22Rv1 (cell line): ENCODE results near the gene DOCK8.

Source experiments
- H3K27ac ChIP-seq: fragments of 450-650 bp; 2 replicates; pipeline ENCODE4 v1.5.1; 2017
- CTCF ChIP-seq: fragments of 450-650 bp; IDR thresholded peaks from 2 replicates; pipeline ENCODE4 v1.5.1; 2017; ENCODE audit warnings: mild to moderate bottlenecking
- ZFX ChIP-seq: fragments of 450-650 bp; IDR thresholded peaks from 2 replicates; pipeline ENCODE4 v1.6.1; 2017; ENCODE audit warnings: antibody characterized with exemption, borderline replicate concordance

DOCK8 gene

GRCh38 chr9:357560-357959 lies 142.9 kb downstream of the DOCK8 start:
- TF ChIP-seq ZFX (no peak), CTCF (no peak)
- no peak overlapping the region for H3K27ac ChIP-seq

- TF ChIP-seq CTCF = no peak
- no peak for TF ChIP-seq ZFX
- H3K27ac ChIP-seq = no peak overlapping the region
Measured at GRCh38 chr9:362561-363273, 148.1 kb downstream of the DOCK8 start.

GRCh38 chr9:363274-363612 lies 148.6 kb downstream of the DOCK8 start:
- TF ChIP-seq ZFX (no peak), CTCF (no peak)
- H3K27ac ChIP-seq = no peak overlapping the region

- TF ChIP-seq ZFX = no peak
- no peak for TF ChIP-seq CTCF
- H3K27ac ChIP-seq = no peak overlapping the region
Measured at GRCh38 chr9:365436-365835, 150.8 kb downstream of the DOCK8 start.

GRCh38 chr9:366620-367019 lies 152.0 kb downstream of the DOCK8 start:
- no peak overlapping the region for H3K27ac ChIP-seq
- no peak for TF ChIP-seq ZFX
- TF ChIP-seq CTCF = no peak

- no peak overlapping the region for H3K27ac ChIP-seq
- TF ChIP-seq ZFX (no peak), CTCF (no peak)
Measured at GRCh38 chr9:370086-370485, 155.4 kb downstream of the DOCK8 start.

- no peak for TF ChIP-seq CTCF
- TF ChIP-seq ZFX = no peak
- no peak overlapping the region for H3K27ac ChIP-seq
Measured at GRCh38 chr9:371349-371748, 156.7 kb downstream of the DOCK8 start.
